ENCODE results near the gene FXYD6. TPM values are rescaled to one million over a fixed set of nuclear protein-coding genes. Genes with fewer than 3 reads are reported as not detected.

The FXYD6 gene
- total RNA-seq, 1 experiment from 2014 or later: 5.4 TPM

GRCh38 chr11:117862019-117862725 lies 14.3 kb downstream of the FXYD6 start:
- in situ Hi-C loops (cut with HindIII; ENCODE audit: low pct_unique_long_range_greater_than_20kb, low sequenced_read_pairs): no loop called here
- DNase-seq (ENCODE audit: low read depth, low spot score): no peak

DNA sequence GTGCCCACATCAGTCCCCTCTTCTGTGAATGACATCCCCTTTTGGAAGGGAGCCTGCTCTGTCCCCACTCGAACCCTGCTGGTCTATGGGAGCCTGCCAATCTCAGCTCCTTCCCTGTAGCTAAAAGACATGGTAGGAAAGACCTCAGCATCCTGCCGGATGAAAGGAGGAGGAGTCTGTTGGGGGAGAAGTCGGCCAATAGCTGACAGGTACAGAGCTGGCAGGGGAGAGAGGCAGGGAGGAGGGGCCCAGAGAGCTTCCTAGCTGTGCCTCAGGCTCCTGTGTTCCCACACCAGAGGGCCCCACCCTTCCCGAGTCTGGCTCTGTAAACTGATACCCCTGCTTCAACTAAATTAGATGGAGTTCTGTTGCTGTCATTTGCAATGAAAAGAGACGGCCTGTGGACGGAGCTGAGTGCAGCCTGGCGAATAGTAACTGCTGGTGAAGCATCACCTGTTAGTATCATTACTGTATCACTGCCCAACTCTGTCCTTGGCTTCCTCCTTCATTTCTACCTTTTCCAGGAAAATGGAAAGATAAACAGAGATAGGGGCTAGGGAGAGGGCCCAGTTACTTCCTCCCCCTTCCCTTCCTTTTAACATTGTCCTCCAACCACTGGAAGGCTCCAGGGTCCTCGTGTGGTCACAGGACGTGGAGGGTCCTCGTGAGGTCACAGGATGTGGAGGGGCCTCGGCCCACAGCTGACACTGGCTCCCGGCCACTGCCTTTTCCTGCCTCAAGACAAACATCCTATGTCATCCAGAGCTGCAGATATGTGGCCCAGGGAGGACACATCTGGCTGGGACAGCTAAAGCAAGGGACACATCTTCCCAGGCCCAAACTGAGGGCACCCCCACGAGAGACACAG lies 15.1 kb downstream of the FXYD6 start:
- in situ Hi-C loops (cut with HindIII; ENCODE audit: low pct_unique_long_range_greater_than_20kb, low sequenced_read_pairs): no loop called here
- no peak for DNase-seq (ENCODE audit: low read depth, low spot score)

GRCh38 chr11:117860139-117860538 lies 16.3 kb downstream of the FXYD6 start:
- in situ Hi-C loops (cut with HindIII; ENCODE audit: low pct_unique_long_range_greater_than_20kb, low sequenced_read_pairs): no loop called here
- DNase-seq (ENCODE audit: low read depth, low spot score): no peak

GRCh38 chr11:117859488-117860112 lies 16.9 kb downstream of the FXYD6 start:
- DNase-seq (ENCODE audit: low read depth, low spot score): no peak
- in situ Hi-C loops (cut with HindIII; ENCODE audit: low pct_unique_long_range_greater_than_20kb, low sequenced_read_pairs): no loop called here

DNA sequence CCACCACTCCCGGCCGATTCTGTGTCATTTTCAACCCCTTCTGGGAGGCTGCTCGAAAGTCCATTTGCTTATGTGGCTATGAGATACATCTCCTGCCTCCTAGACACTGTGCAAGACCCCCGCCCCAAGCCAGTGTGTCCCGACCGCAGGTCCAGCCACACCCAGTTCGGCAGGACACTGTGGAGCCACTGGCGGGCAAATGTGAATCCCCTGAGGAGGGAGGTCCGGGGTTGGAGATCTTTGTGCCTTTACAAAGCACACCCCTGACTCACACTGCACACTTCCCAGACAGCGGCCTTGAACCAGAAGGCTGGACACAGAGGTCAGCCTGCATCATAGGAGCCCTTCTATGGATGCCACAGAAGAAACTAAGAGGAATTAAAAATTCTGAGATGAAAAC lies 17.4 kb downstream of the FXYD6 start:
- in situ Hi-C loops (cut with HindIII; ENCODE audit: low pct_unique_long_range_greater_than_20kb, low sequenced_read_pairs): no loop called here
- DNase-seq (ENCODE audit: low read depth, low spot score): no peak

GRCh38 chr11:117857734-117858414 lies 18.6 kb downstream of the FXYD6 start:
- DNase-seq (ENCODE audit: low read depth, low spot score): no peak
- in situ Hi-C loops (cut with HindIII; ENCODE audit: low pct_unique_long_range_greater_than_20kb, low sequenced_read_pairs): no loop called here

GRCh38 chr11:117855912-117856651 lies 20.4 kb downstream of the FXYD6 start:
- in situ Hi-C loops (cut with HindIII; ENCODE audit: low pct_unique_long_range_greater_than_20kb, low sequenced_read_pairs): no loop called here
- DNase-seq (ENCODE audit: low read depth, low spot score): no peak

DNA sequence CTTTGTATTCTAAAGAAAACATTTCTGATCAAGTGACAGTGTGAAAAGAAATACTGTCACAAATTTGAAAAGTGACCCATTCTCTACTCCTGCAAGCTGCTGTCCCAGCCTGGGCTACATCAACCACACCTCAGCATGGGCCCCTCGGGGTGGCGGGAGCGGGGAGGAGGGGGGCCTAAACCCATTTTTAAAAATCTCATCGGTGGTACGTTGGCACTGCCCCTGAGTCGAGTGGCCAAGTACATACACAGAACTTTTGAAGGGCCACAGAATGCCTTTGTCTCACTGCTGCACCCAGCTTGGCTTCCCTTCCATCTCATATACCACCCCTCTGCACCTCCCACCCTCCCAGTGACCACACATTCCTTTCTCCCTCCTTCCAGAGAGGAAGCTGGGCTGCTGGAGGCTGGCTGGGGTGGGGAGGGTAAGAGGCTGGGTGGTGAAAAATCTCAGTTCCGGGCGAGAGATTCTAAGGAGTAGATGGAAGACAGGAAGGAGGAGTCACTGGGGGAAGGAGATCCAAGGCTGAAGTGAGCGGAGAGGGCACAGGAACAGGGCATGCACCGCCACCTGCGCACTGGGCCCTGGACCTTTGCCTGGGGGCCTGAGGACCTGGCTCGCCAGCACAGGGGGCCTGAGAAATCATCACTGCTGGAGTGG lies 21.1 kb downstream of the FXYD6 start:
- no peak for DNase-seq (ENCODE audit: low read depth, low spot score)
- in situ Hi-C loops (cut with HindIII; ENCODE audit: low pct_unique_long_range_greater_than_20kb, low sequenced_read_pairs): no loop called here

GRCh38 chr11:117852309-117852708 lies 24.1 kb downstream of the FXYD6 start:
- DNase-seq (ENCODE audit: low read depth, low spot score): no peak
- in situ Hi-C loops (cut with HindIII; ENCODE audit: low pct_unique_long_range_greater_than_20kb, low sequenced_read_pairs): no loop called here

DNA sequence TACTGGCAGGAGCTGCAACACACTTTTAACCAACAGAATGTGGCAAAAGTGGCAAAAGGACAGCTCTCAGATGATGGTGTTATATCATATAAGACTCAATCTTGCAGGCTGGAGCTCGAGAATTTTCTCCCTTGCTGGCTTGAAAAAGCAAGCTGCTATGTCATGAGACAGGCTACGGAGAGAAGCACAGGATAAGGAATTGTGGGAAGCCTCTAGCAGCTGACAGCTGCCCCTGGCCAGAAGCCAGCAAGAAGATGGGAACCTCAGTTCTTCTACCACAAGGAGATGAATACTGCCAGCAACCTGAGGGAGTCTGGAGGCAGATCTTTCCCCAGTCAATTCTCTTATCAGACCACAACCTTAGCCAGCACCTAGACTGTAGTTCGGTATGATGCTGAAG lies 24.6 kb downstream of the FXYD6 start:
- in situ Hi-C loops (cut with HindIII; ENCODE audit: low pct_unique_long_range_greater_than_20kb, low sequenced_read_pairs): no loop called here
- DNase-seq (ENCODE audit: low read depth, low spot score): no peak

DNA sequence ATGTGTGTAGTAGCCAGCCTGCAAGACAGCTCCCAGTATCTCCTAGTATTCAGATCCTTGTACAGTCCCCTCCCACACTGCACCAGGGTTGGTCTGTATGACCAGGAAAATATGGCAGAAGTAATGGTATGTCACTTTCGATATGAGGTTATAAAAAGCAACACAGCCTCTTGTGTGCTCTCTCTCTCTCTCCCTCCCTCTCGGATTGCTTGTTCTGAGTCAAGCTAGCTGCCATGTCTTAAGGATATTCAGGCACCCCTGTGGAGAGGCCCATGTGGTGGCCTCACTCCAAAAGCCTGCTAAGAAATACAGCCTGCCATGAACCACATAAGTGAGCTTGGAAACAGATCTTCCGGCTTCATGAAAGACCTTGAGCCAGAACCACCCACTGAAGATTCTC lies 25.4 kb downstream of the FXYD6 start:
- DNase-seq (ENCODE audit: low read depth, low spot score): no peak
- in situ Hi-C loops (cut with HindIII; ENCODE audit: low pct_unique_long_range_greater_than_20kb, low sequenced_read_pairs): no loop called here

GRCh38 chr11:117849781-117850414 lies 26.6 kb downstream of the FXYD6 start:
- DNase-seq (ENCODE audit: low read depth, low spot score): no peak
- in situ Hi-C loops (cut with HindIII; ENCODE audit: low pct_unique_long_range_greater_than_20kb, low sequenced_read_pairs): no loop called here

GRCh38 chr11:117843666-117844484 lies 32.6 kb downstream of the FXYD6 start:
- in situ Hi-C loops (cut with HindIII; ENCODE audit: low pct_unique_long_range_greater_than_20kb, low sequenced_read_pairs): no loop called here
- peak; percentile 63 for DNase-seq (ENCODE audit: low read depth, low spot score)

GRCh38 chr11:117842131-117842941 lies 34.1 kb downstream of the FXYD6 start:
- in situ Hi-C loops (cut with HindIII; ENCODE audit: low pct_unique_long_range_greater_than_20kb, low sequenced_read_pairs): no loop called here
- DNase-seq (ENCODE audit: low read depth, low spot score): peak; percentile 67

DNA sequence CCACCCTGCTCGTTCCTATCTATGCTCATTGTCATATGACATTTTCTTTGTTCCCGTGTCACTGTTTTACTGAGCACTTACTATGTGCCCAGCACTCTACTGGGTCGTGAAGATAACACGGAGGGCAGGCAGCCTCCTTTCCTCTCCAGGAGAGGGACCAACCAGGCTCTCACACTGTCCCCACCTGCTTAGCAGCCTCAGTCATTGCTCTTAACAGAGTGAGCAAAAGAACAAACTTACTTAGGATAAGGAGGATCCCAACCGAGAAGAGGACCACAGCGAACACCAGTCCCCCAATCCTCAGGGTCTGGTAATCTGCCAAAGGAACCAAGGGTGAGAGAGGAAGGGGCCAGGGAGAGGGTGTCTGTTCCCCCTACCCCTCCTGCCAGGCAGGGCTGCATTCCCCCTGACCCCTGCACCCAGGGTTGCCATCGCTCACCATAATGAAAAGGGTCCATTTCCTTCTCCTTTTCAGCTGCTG lies 34.9 kb downstream of the FXYD6 start:
- no peak for DNase-seq (ENCODE audit: low read depth, low spot score)
- in situ Hi-C loops (cut with HindIII; ENCODE audit: low pct_unique_long_range_greater_than_20kb, low sequenced_read_pairs): no loop called here

All from SK-MEL-5 (cell line).